ENCODE measurements around the gene HIBADH. TPM values are rescaled to one million over a fixed set of nuclear protein-coding genes. Genes with fewer than 3 reads are reported as not detected.
A peak's percentile ranks its signal among the peaks of the same experiment; 100 is the strongest.
"Not testable (repeated sequence)": the region's sequence is repeated elsewhere in the genome, so short reads cannot be mapped to it uniquely, and the experiment has no call there.

The HIBADH gene
- total RNA-seq, 1 experiment from 2014 or later, result 31.2 TPM

- intact Hi-C loops (cut with micrococcal nuclease; ENCODE audit: unreplicated experiment) (no loop called here), in situ Hi-C loops (cut with HindIII; ENCODE audit: low pct_unique_long_range_greater_than_20kb, low sequenced_read_pairs) (no loop called here)
- H3K9me3 ChIP-seq (ENCODE audit: control insufficient read depth, insufficient read depth, low read depth, low read length), result no peaks in the 10 kb centered on the region
- ChIA-PET CTCF (no interaction called here), POLR2A (no interaction called here)
- no peak overlapping the region for H3K4me3 ChIP-seq (ENCODE audit: low read depth in 2 of 2, low read length in 2 of 2)
- TF ChIP-seq POLR2AphosphoS5 (IDR thresholded peaks at IDR 0.05; ENCODE audit: low read depth, low read length) (no peak), SIN3A (IDR thresholded peaks at IDR 0.05; ENCODE audit: borderline replicate concordance, insufficient read depth, low read depth, low read length) (no peak), TCF7L2 (IDR thresholded peaks at IDR 0.05; ENCODE audit: low read depth, low read length) (no peak), REST (IDR thresholded peaks at IDR 0.05; ENCODE audit: insufficient read depth in 1 of 2, low read depth in 2 of 2, low read length in 1 of 2) (no peak), CTCF (IDR thresholded peaks at IDR 0.05) (no peak)
- no peak overlapping the region for H3K27ac ChIP-seq (ENCODE audit: low read length)
- no TSS peak for BruUV-seq (replicated peaks)
- no peak for ATAC-seq
- no peaks in the 10 kb centered on the region for H3K36me3 ChIP-seq (ENCODE audit: control insufficient read depth, insufficient read depth, low read length)
- no peaks in the 10 kb centered on the region for H3K27me3 ChIP-seq (ENCODE audit: control insufficient read depth, insufficient read depth, low read length)
- H3K4me1 ChIP-seq (ENCODE audit: control insufficient read depth, insufficient read depth, low read length), result peaks cover 16% of the 10 kb centered on the region
- DNase-seq (ENCODE audit: low read depth, low spot score), result no peak
Observed at GRCh38 chr7:27639851-27640250, 22.8 kb downstream of the HIBADH start.

GRCh38 chr7:27639048-27639447 is 23.6 kb downstream of the HIBADH start:
- POLR2A ChIA-PET, result not testable (repeated sequence)

GRCh38 chr7:27636326-27637006 is 26.2 kb downstream of the HIBADH start:
- no peak for DNase-seq (ENCODE audit: low read depth, low spot score)
- intact Hi-C loops (cut with micrococcal nuclease; ENCODE audit: unreplicated experiment) (no loop called here), in situ Hi-C loops (cut with HindIII; ENCODE audit: low pct_unique_long_range_greater_than_20kb, low sequenced_read_pairs) (no loop called here)
- BruUV-seq (replicated peaks), result no TSS peak
- H3K36me3 ChIP-seq (ENCODE audit: control insufficient read depth, insufficient read depth, low read length), result no peaks in the 10 kb centered on the region
- H3K9me3 ChIP-seq (ENCODE audit: control insufficient read depth, insufficient read depth, low read depth, low read length), result no peaks in the 10 kb centered on the region
- H3K4me1 ChIP-seq (ENCODE audit: control insufficient read depth, insufficient read depth, low read length), result peaks cover 8% of the 10 kb centered on the region
- ATAC-seq, result no peak
- TF ChIP-seq CTCF (IDR thresholded peaks at IDR 0.05) (peak; percentile 7; the same call in 1 of the 2 replicates), SIN3A (IDR thresholded peaks at IDR 0.05; ENCODE audit: borderline replicate concordance, insufficient read depth, low read depth, low read length) (no peak), REST (IDR thresholded peaks at IDR 0.05; ENCODE audit: insufficient read depth in 1 of 2, low read depth in 2 of 2, low read length in 1 of 2) (no peak), POLR2AphosphoS5 (IDR thresholded peaks at IDR 0.05; ENCODE audit: low read depth, low read length) (no peak)
- no peak overlapping the region for H3K27ac ChIP-seq (ENCODE audit: low read length)
- CTCF ChIA-PET, result interaction anchor here (0.7 kb wide), 1 partner anchor 297 kb away, joined by 3 read pairs; no protein-coding TSS in a partner anchor
- POLR2A ChIA-PET, result no interaction called here
- H3K27me3 ChIP-seq (ENCODE audit: control insufficient read depth, insufficient read depth, low read length), result no peaks in the 10 kb centered on the region
- no peak overlapping the region for H3K4me3 ChIP-seq (ENCODE audit: low read depth in 2 of 2, low read length in 2 of 2)

More at GRCh38 chr7:27639048-27639447, 23.6 kb downstream of the HIBADH start:
- H3K4me3 ChIP-seq (ENCODE audit: low read depth in 2 of 2, low read length in 2 of 2); H3K27me3 ChIP-seq (ENCODE audit: control insufficient read depth, insufficient read depth, low read length); ATAC-seq; in situ Hi-C loops (cut with HindIII; ENCODE audit: low pct_unique_long_range_greater_than_20kb, low sequenced_read_pairs); BruUV-seq (replicated peaks); DNase-seq (ENCODE audit: low read depth, low spot score); H3K9me3 ChIP-seq (ENCODE audit: control insufficient read depth, insufficient read depth, low read depth, low read length); H3K27ac ChIP-seq (ENCODE audit: low read length); H3K36me3 ChIP-seq (ENCODE audit: control insufficient read depth, insufficient read depth, low read length); intact Hi-C loops (cut with micrococcal nuclease; ENCODE audit: unreplicated experiment); CTCF ChIA-PET: not testable (repeated sequence)
- H3K4me1 ChIP-seq (ENCODE audit: control insufficient read depth, insufficient read depth, low read length), result peaks cover 16% of the 10 kb centered on the region

Measured in Panc1 (cell line).